ENCODE data around the gene SHC1. TPM values are rescaled to one million over a fixed set of nuclear protein-coding genes. Genes with fewer than 3 reads are reported as not detected.
"Not testable (repeated sequence)": the region's sequence is repeated elsewhere in the genome, so short reads cannot be mapped to it uniquely, and the experiment has no call there.

Gene SHC1
- total RNA-seq, 1 donor from 2014 or later: 915 TPM

- Mint-ChIP-seq H3K36me3 (ENCODE audit: low read depth, unreplicated experiment) (no peaks in the 10 kb centered on the region), H3K27ac (ENCODE audit: unreplicated experiment) (peak overlapping the region; percentile 45)
- peak; percentile 74 for DNase-seq (ENCODE audit: low spot score)
These were observed 28.4 kb upstream of the SHC1 start for GRCh38 chr1:154998818-154999570.

GRCh38 chr1:154998201-154998780 is 27.7 kb upstream of the SHC1 start:
- H3K4me1 Mint-ChIP-seq (ENCODE audit: unreplicated experiment): peaks cover 19% of the 10 kb centered on the region
- H3K36me3 Mint-ChIP-seq (ENCODE audit: low read depth, unreplicated experiment): no peaks in the 10 kb centered on the region
- no peak overlapping the region for H3K27ac Mint-ChIP-seq (ENCODE audit: unreplicated experiment)
- no peaks in the 10 kb centered on the region for H3K9me3 Mint-ChIP-seq (ENCODE audit: unreplicated experiment)
- DNase-seq (ENCODE audit: low spot score): no peak
- H3K27me3 Mint-ChIP-seq (ENCODE audit: unreplicated experiment): peaks cover 10% of the 10 kb centered on the region
- TF ChIP-seq CTCF (IDR thresholded peaks at IDR 0.05; ENCODE audit: unreplicated experiment): no peak
- no peak overlapping the region for H3K4me3 Mint-ChIP-seq (ENCODE audit: unreplicated experiment)

More at GRCh38 chr1:154998818-154999570, 28.4 kb upstream of the SHC1 start:
- Mint-ChIP-seq H3K27me3 (ENCODE audit: unreplicated experiment) (peaks cover 10% of the 10 kb centered on the region), H3K4me1 (ENCODE audit: unreplicated experiment) (peaks cover 21% of the 10 kb centered on the region), H3K9me3 (ENCODE audit: unreplicated experiment) (no peaks in the 10 kb centered on the region), H3K4me3 (ENCODE audit: unreplicated experiment) (peak overlapping the region; percentile 77)
- peak; percentile 83 for TF ChIP-seq CTCF (IDR thresholded peaks at IDR 0.05; ENCODE audit: unreplicated experiment)

- H3K4me3 Mint-ChIP-seq (ENCODE audit: unreplicated experiment): no peak overlapping the region
- peaks cover 10% of the 10 kb centered on the region for H3K27me3 Mint-ChIP-seq (ENCODE audit: unreplicated experiment)
- no peak for TF ChIP-seq CTCF (IDR thresholded peaks at IDR 0.05; ENCODE audit: unreplicated experiment)
- H3K4me1 Mint-ChIP-seq (ENCODE audit: unreplicated experiment): peaks cover 15% of the 10 kb centered on the region
- H3K36me3 Mint-ChIP-seq (ENCODE audit: low read depth, unreplicated experiment): no peaks in the 10 kb centered on the region
- H3K27ac Mint-ChIP-seq (ENCODE audit: unreplicated experiment): no peak overlapping the region
- no peak for DNase-seq (ENCODE audit: low spot score)
- no peaks in the 10 kb centered on the region for H3K9me3 Mint-ChIP-seq (ENCODE audit: unreplicated experiment)
These were observed 26.6 kb upstream of the SHC1 start for GRCh38 chr1:154996966-154997701.

DNA sequence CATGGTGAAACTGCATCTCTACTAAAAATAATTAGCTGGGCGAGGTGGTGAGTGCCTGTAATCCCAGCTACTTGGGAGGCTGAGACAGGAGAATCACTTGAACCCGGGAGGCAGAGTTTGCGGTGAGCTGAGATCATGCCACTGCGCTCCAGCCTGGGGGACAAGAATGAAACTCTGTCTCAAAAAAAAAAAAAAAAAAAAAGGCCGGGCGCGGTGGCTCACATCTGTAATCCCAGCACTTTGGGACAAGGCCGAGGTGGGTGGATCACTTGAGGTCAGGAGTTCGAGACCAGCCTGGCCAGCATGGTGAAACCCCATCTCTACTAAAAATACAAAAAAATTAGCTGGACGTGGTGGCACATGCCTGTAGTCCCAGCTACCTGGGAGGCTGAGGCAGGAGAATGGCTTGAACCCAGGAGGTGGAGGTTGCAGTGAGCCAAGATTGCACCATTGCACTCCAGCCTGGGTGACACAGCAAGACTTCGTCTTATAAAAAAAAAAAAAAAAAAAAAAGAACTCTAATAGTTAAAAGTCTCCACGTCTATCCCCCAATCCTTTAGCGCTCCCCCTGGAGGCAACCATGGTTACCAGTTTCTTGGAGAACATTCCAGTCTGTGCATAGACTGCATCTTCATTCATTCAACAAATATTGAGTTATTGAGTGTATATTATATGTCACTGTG is 24.9 kb upstream of the SHC1 start:
- peak; percentile 24 for TF ChIP-seq CTCF (IDR thresholded peaks at IDR 0.05; ENCODE audit: unreplicated experiment)
- DNase-seq (ENCODE audit: low spot score): peak; percentile 71
- H3K4me3 Mint-ChIP-seq (ENCODE audit: unreplicated experiment); H3K9me3 Mint-ChIP-seq (ENCODE audit: unreplicated experiment); H3K36me3 Mint-ChIP-seq (ENCODE audit: low read depth, unreplicated experiment); H3K27me3 Mint-ChIP-seq (ENCODE audit: unreplicated experiment); H3K27ac Mint-ChIP-seq (ENCODE audit: unreplicated experiment): not testable (repeated sequence)
- H3K4me1 Mint-ChIP-seq (ENCODE audit: unreplicated experiment): peaks cover 15% of the 10 kb centered on the region

Data from endothelial cell (in vitro differentiated cells).